Measurements from ENCODE around the gene SKOR2.

Gene SKOR2

DNA sequence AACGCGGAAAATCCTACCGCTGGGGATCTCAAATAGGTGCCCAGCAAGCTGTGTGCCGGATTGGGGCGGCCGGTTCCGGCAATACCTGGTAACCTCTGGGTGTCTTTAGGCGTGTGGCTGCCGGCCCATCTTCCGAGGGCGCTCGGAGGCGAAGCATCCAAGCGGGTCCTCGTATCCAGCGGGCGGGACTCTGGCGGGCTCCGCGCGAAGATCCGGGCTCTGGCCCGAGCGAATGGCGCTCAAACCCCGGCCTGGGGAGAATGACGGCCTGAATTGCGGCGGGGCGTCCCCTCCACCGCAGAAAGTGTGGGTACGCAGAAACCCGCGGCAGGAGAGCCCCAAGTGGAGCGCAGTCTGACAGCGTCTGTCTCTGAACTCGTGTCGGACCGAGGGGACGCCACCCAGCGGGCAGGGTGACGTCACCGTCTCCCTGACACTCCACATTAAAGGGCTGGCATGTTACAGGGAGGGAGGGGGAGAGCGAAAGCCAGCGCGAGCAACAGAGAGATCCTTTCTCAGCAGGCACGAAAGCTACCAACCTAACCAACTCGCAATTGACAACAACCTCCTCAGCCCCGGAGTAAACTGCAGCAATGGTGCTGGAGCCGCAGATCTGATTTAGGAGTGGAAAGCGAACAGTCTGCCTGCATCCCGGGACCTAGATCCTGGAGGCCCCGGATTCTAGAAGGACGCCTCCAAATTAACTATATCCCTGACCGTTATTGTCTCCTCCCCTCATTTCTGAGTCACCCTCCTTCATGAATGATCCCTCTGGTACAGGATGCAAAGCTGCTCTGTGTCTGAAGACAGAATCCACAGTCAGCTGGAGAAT, at the start of gene SKOR2:
SKOR2 (minus strand) TSS at position 372 of the 832 bp plus-strand sequence. CDS start 2,477 bp downstream, outside the sequence.
- DNase-seq = no peak

DNA sequence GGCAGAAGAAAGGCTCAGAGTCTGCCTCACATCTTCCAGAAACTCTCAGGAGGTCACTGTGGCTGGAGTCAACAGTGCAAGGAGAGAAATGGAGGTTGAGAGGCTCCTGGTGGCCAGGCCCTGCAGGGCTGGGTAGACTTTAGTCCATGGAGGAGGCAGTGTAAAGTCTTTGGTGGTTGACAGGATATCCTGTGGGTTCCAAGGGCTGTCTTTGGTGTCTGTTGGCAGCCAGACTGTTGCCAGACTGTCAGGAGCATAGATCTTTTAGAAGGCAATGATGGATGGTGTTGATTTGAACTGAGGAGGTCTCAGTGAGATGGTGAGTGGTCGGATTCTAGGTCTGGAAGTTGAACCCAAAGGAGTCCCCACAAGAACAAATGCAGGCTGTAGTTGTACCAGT, 45.0 kb upstream of the SKOR2 start:
- no peak for DNase-seq

DNA sequence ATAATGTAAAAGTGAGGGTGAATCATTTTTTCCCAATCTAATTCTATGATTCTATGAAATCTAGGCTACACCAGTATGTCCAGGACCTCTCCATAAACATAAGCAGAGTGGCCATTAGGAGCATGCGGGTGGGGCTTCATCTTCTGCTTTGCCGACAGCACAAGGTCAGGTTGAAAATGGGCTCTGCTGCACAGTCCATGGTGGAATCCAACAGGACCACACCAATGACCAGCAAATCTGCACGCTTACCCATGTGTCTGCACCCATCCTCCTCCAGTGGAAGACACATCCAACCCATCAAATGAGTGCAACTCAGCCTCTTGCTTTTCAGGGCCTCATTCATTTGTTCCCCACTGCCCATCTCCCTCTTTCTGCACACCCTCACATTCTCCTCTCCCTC, 43.3 kb upstream of the SKOR2 start:
- DNase-seq = no peak

DNA sequence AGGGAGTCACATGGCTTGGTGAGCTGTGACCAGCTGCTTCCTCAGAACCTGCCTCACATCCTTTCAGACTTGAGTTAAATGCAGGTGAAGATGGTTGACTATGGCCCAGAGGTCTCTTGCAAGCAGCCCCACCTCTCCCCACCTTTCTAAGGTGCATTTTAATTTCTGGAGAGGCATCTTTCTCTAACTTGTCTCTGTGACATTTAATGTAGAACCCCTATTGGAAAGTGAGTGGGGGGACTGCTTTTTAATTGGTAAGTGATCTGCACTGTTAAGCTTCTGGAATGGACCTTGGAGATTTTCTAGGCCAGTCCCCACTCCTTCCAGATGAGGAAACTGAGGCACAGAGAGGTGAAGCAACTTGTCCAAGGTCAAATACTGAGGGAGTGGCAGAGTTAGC, 37.3 kb upstream of the SKOR2 start:
- DNase-seq = no peak

- no peak for DNase-seq
These were observed 36.6 kb upstream of the SKOR2 start for GRCh38 chr18:47287911-47288585.

DNA sequence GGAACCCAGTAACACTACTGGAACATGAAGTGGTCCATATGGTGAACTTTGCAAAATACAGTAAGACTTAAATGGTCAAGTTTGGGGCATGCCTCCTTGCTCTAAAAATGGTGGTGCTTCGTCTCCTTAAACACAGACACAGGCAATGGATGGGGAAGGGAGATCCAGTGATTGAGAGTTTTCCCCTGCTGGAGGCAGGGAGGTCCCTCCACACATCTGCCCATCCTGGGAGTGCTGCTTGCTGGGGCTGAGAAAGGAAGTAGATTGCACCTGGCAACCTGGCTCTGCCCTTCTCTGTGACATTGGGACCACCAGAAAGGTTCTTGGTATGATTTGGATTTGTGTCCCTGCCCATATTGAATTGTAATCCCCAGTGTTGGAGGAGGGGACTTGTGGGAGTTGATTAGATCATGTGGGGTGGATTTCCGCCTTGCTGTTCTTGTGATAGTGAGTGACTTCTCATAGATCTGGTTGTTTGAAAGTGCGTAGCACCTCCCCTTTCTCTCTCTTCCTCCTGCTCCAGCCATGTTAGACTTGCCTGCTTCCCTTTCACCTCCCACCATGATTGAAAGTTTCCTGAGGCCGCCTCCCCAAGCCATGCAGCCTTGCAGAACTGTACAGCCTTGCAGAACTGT, 35.4 kb upstream of the SKOR2 start:
- DNase-seq = no peak

GRCh38 chr18:47285456-47285855, 34.0 kb upstream of the SKOR2 start:
- no peak for DNase-seq

DNA sequence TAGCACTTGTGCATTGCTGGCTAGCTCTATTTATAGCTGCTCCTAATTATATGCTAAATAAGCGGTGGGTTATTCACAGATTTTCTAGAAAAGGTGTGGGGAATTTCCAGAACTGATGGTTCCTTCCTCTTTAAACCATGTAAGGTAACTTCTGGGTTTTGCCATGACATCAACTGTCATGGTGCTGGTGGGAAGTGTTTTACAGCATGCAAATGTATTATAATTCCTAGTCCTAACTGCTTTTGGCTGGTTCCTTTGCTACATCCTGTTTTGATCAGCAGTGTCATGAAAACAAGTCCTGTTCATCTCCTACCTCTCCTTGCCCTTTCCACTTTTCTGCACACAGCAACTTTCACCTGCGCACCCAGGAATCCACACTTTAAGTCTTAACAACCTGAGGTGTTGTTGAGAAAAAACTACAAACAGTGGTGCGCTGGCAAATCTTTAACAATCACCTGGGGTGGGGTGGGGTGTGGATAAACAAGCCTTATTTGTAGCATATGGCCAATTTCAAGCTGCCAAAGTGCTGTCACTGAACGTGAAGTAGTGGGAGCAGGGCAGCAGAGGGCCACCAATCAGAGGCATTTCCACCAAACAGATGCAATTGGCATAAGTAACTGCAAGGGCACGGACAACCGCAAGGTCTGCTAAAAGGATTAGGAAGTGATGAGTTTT, 33.4 kb upstream of the SKOR2 start:
- DNase-seq = no peak

DNA sequence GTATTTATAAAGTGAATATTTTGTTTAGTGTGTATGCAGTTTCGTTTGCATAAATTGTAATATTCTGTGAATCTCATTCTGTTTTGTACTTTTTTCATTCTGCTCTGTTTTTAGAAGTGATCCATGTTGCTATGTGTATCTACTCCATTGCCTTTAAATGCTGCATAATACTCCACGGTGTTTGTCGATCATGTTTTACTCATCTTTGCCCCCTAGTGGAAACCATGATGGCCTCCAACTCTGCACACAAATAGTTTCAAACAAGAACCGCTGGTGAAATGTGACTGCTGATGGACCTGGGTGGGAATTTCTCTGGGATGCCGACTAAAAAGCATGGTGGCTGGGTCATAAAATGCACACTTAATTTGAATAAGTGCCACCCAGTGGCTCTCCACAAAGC, 32.0 kb upstream of the SKOR2 start:
- DNase-seq = no peak

- no peak for DNase-seq
These were observed 28.7 kb upstream of the SKOR2 start for GRCh38 chr18:47280121-47280520.

- no peak for DNase-seq
These were observed 23.5 kb upstream of the SKOR2 start for GRCh38 chr18:47274961-47275360.

DNA sequence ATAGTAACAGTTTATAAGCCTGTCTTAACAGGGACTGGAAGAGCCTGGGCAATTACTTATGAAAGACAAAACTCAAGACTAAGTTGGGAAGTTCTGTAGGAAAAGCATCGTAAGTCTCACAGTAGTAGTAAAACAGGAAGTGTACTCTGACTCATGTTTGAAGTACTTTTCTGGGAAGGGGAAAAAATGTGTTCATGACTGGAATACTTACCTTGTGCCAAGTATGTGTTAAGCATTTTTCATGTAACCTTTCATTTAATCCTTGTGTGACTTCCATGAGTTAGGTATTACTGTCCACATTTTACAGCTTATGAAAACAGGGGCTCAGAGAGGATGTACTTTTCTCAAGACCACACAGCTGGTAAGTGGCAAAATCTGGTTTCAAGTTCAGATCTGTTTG, 13.7 kb upstream of the SKOR2 start:
- no peak for DNase-seq

- DNase-seq = no peak
These were observed 12.8 kb upstream of the SKOR2 start for GRCh38 chr18:47264308-47264700.

GRCh38 chr18:47263430-47264307, 12.2 kb upstream of the SKOR2 start:
- no peak for DNase-seq

GRCh38 chr18:47263150-47263429, 11.6 kb upstream of the SKOR2 start:
- DNase-seq = no peak

- DNase-seq = no peak
These were observed 11.1 kb upstream of the SKOR2 start for GRCh38 chr18:47262301-47263149.

DNA sequence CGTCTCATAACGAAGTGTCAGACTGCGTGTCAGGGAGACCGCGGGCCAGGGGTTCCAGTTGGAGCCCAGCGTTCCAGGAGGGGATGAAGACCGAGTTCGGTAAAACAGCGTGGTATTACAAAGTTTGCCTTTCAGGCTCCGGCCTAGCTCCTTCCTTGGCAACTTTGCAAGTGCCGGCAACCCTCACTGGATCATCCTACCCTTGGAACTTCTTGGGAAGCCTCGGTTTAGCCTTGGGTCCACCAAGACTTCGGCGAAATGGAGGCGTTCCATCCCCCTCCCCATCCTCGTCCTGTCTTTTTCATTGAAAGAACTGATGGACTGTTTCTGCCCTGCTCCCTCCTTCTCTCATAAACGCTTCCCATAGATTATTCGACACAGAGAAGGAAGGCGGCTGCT, 10.4 kb upstream of the SKOR2 start:
- DNase-seq = no peak

GRCh38 chr18:47260924-47261701, 9.7 kb upstream of the SKOR2 start:
- DNase-seq = no peak

DNA sequence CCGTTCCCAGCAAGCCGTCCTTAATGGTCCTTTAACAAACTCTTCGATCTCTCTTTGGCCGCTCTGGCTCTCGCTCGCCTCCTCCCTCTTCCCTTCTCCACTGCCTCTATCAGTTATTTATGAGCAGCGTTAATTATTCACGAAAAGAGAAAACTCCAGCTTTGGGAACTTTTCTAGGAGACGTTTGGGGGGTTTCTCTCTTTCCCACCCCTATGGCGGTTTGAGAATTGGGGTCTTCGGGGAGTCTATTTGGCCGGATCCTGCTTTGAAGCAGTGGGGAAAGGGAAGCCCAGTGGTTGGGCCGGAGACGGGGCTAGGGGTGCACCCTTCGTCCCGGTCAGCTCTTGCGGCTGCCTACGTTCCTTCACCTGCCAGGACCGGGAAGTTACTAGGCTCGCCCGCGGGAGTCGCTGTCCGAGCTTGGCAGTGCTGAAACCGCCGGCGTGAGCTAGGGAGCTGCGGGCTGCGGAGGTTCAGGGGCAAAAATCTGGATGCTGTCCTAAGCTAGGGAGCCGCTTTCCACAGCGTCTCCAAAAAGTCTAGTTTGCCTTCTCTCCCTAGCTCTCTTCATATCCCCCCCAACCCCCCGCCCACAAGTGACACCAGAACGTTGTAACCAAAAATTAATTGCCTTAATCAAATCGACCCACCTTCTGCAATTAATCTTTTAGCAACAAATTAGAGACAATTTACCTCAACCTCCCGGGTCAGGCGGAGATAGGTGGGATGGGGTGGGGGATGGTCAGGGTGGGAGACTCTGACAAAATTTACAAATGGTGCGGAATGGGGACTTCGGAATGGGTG, 8.9 kb upstream of the SKOR2 start:
- DNase-seq = no peak

GRCh38 chr18:47254341-47254939, 3.0 kb upstream of the SKOR2 start:
- DNase-seq = no peak

Data from NCI-H1417 treated with DMSO at 0.1 percent for 48 hours (cell line).